ENCODE measurements around the gene PPP2R2C.

PPP2R2C gene

GRCh38 chr4:6293661-6294060, 178.8 kb downstream of the PPP2R2C start:
- POLR2A ChIA-PET, result no interaction called here
- TF ChIP-seq ARNT (IDR thresholded peaks at IDR 0.05) (no peak), BHLHE40 (IDR thresholded peaks at IDR 0.05; ENCODE audit: borderline replicate concordance) (no peak), SUZ12 (IDR thresholded peaks at IDR 0.05) (no peak), FOXM1 (IDR thresholded peaks at IDR 0.05; ENCODE audit: borderline replicate concordance) (no peak), NFRKB (IDR thresholded peaks at IDR 0.05) (no peak), PKNOX1 (IDR thresholded peaks at IDR 0.05) (no peak), LEF1 (IDR thresholded peaks at IDR 0.05; ENCODE audit: borderline replicate concordance) (no peak), TARDBP (IDR thresholded peaks at IDR 0.05) (no peak), L3MBTL2 (conservative IDR thresholded peaks at IDR 0.05) (no peak)
- CTCF ChIA-PET, result interaction anchor here (1.0 kb wide), 1 partner anchor 11 kb away, joined by 4 read pairs; no protein-coding TSS in a partner anchor
- DNase-seq (ENCODE audit: extremely low spot score), result no peak

- CTCF ChIA-PET, result no interaction called here
- TF ChIP-seq NFRKB (IDR thresholded peaks at IDR 0.05), result no peak
- no peak for TF ChIP-seq PKNOX1 (IDR thresholded peaks at IDR 0.05)
- TF ChIP-seq ARNT (IDR thresholded peaks at IDR 0.05), result no peak
- no peak for TF ChIP-seq TARDBP (IDR thresholded peaks at IDR 0.05)
- TF ChIP-seq L3MBTL2 (conservative IDR thresholded peaks at IDR 0.05), result no peak
- TF ChIP-seq BHLHE40 (IDR thresholded peaks at IDR 0.05; ENCODE audit: borderline replicate concordance), result no peak
- no peak for TF ChIP-seq HDGF (IDR thresholded peaks at IDR 0.05; ENCODE audit: borderline replicate concordance)
- no peak for TF ChIP-seq FOXK2 (IDR thresholded peaks at IDR 0.05)
- TF ChIP-seq SP1 (IDR thresholded peaks at IDR 0.05), result no peak
- no peak for TF ChIP-seq SUZ12 (IDR thresholded peaks at IDR 0.05)
- DNase-seq (ENCODE audit: extremely low spot score), result no peak
- POLR2A ChIA-PET, result no interaction called here
Measured at GRCh38 chr4:6293097-6293445, 179.3 kb downstream of the PPP2R2C start.

GRCh38 chr4:6292376-6293096, 179.9 kb downstream of the PPP2R2C start:
- TF ChIP-seq FOXM1 (IDR thresholded peaks at IDR 0.05; ENCODE audit: borderline replicate concordance) (no peak), SP1 (IDR thresholded peaks at IDR 0.05) (no peak), FOXA1 (IDR thresholded peaks at IDR 0.05) (no peak), PKNOX1 (IDR thresholded peaks at IDR 0.05) (no peak), SUZ12 (IDR thresholded peaks at IDR 0.05) (no peak), FOXK2 (IDR thresholded peaks at IDR 0.05) (no peak)
- CTCF ChIA-PET, result no interaction called here
- DNase-seq (ENCODE audit: extremely low spot score), result no peak
- POLR2A ChIA-PET, result no interaction called here

- ChIA-PET CTCF (no interaction called here), POLR2A (no interaction called here)
- TF ChIP-seq SP1 (IDR thresholded peaks at IDR 0.05), result no peak
- TF ChIP-seq FOXM1 (IDR thresholded peaks at IDR 0.05; ENCODE audit: borderline replicate concordance), result no peak
- no peak for DNase-seq (ENCODE audit: extremely low spot score)
Measured at GRCh38 chr4:6291784-6292297, 180.6 kb downstream of the PPP2R2C start.

- TF ChIP-seq LEF1 (IDR thresholded peaks at IDR 0.05; ENCODE audit: borderline replicate concordance) (no peak), TARDBP (IDR thresholded peaks at IDR 0.05) (no peak), ZNF384 (IDR thresholded peaks at IDR 0.05) (no peak), HDGF (IDR thresholded peaks at IDR 0.05; ENCODE audit: borderline replicate concordance) (no peak), CTBP1 (IDR thresholded peaks at IDR 0.05; ENCODE audit: borderline replicate concordance) (no peak), SUZ12 (IDR thresholded peaks at IDR 0.05) (no peak), SP1 (IDR thresholded peaks at IDR 0.05) (no peak), NFRKB (IDR thresholded peaks at IDR 0.05) (no peak), ELF4 (IDR thresholded peaks at IDR 0.05) (no peak), FOXA1 (IDR thresholded peaks at IDR 0.05) (no peak), PKNOX1 (IDR thresholded peaks at IDR 0.05) (no peak), BHLHE40 (IDR thresholded peaks at IDR 0.05; ENCODE audit: borderline replicate concordance) (no peak)
- POLR2A ChIA-PET, result no interaction called here
- CTCF ChIA-PET, result no interaction called here
- DNase-seq (ENCODE audit: extremely low spot score), result no peak
Measured at GRCh38 chr4:6290769-6291547, 181.5 kb downstream of the PPP2R2C start.

GRCh38 chr4:6290256-6290655, 182.2 kb downstream of the PPP2R2C start:
- ChIA-PET CTCF (no interaction called here), POLR2A (no interaction called here)
- no peak for DNase-seq (ENCODE audit: extremely low spot score)
- no peak for TF ChIP-seq FOXM1 (IDR thresholded peaks at IDR 0.05; ENCODE audit: borderline replicate concordance)
- TF ChIP-seq SP1 (IDR thresholded peaks at IDR 0.05), result no peak
- TF ChIP-seq BHLHE40 (IDR thresholded peaks at IDR 0.05; ENCODE audit: borderline replicate concordance), result no peak
- no peak for TF ChIP-seq FOXA1 (IDR thresholded peaks at IDR 0.05)
- no peak for TF ChIP-seq CTBP1 (IDR thresholded peaks at IDR 0.05; ENCODE audit: borderline replicate concordance)
- TF ChIP-seq FOXK2 (IDR thresholded peaks at IDR 0.05), result no peak
- no peak for TF ChIP-seq ELF4 (IDR thresholded peaks at IDR 0.05)
- TF ChIP-seq LEF1 (IDR thresholded peaks at IDR 0.05; ENCODE audit: borderline replicate concordance), result no peak
- TF ChIP-seq NFRKB (IDR thresholded peaks at IDR 0.05), result no peak
- no peak for TF ChIP-seq TARDBP (IDR thresholded peaks at IDR 0.05)

All from HEK293T (cell line).